Central memory CD4-positive, alpha-beta T cell (primary cell): ENCODE results near the gene TM9SF2.
"Not testable (repeated sequence)": the region's sequence is repeated elsewhere in the genome, so short reads cannot be mapped to it uniquely, and the experiment has no call there.

Experiments
- DNase-seq: peaks from one replicate; pipeline ENCODE4 v3.0.0; 2022
- total RNA-seq, 3 experiments: gene quantifications; one replicate each; lab custom pipeline; 2026; lab: John Stamatoyannopoulos, UW

The TM9SF2 gene, protein sequence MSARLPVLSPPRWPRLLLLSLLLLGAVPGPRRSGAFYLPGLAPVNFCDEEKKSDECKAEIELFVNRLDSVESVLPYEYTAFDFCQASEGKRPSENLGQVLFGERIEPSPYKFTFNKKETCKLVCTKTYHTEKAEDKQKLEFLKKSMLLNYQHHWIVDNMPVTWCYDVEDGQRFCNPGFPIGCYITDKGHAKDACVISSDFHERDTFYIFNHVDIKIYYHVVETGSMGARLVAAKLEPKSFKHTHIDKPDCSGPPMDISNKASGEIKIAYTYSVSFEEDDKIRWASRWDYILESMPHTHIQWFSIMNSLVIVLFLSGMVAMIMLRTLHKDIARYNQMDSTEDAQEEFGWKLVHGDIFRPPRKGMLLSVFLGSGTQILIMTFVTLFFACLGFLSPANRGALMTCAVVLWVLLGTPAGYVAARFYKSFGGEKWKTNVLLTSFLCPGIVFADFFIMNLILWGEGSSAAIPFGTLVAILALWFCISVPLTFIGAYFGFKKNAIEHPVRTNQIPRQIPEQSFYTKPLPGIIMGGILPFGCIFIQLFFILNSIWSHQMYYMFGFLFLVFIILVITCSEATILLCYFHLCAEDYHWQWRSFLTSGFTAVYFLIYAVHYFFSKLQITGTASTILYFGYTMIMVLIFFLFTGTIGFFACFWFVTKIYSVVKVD
- 98.4 to 207 (median 175) reads per million in 3 experiments for total RNA-seq

DNA sequence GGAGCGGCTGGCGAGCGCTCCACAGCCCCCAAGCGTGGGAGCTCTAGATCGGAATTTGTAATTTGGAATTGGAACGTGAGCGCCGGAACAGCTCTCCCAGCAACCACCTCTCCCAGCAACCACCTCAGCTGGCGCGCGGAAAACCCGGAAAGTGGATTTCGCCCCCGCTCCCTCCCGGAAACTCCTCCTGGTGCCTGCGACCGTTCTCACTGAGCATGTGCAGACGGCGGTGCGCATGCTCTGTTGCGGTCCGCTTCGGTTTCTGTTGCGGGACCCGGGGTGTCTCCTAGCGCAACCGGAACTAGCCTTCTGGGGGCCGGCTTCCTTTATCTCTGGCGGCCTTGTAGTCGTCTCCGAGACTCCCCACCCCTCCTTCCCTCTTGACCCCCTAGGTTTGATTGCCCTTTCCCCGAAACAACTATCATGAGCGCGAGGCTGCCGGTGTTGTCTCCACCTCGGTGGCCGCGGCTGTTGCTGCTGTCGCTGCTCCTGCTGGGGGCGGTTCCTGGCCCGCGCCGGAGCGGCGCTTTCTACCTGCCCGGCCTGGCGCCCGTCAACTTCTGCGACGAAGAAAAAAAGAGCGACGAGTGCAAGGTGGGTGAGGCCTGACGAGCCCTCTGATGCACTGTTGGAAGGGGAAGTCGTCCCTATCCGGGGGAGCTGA lies at the start of gene TM9SF2:
Gene TM9SF2, plus strand, starts transcription at position 289 of the 664 bp plus-strand sequence. Its CDS starts 135 bp downstream, at position 424.
- peak; percentile 96 for DNase-seq

DNA sequence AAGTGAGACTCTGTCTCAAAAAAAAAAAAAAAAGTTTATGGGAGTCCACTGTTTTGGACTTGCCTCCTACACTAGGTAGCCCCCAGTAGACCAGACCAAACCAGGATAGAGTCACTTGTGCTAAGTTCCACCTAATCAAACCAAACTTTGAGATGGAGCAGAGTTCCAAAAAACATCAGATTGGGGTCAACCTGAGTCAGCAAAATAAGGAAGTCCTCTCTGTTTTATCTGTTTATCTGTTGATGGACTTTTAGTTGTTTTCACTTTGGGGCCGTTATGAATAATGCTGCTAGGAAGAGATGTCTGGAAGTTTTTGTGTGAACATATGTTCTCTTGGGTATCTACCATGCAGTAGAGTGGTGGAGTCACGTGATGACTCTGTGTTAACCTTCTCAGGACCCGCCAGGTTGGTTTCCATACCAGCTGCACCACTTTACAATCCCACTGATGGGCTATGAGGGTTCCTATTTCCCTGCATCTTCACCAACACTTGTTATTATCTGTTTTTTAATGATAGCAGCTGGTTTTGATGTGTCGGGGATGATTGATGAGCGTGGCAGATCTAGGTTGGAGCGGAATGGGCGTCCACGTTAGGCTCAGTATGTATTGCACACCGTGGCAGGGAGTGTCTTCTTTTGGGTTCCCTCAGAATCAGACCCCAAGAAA lies 46.6 kb upstream of the TM9SF2 start:
- no peak for DNase-seq

DNA sequence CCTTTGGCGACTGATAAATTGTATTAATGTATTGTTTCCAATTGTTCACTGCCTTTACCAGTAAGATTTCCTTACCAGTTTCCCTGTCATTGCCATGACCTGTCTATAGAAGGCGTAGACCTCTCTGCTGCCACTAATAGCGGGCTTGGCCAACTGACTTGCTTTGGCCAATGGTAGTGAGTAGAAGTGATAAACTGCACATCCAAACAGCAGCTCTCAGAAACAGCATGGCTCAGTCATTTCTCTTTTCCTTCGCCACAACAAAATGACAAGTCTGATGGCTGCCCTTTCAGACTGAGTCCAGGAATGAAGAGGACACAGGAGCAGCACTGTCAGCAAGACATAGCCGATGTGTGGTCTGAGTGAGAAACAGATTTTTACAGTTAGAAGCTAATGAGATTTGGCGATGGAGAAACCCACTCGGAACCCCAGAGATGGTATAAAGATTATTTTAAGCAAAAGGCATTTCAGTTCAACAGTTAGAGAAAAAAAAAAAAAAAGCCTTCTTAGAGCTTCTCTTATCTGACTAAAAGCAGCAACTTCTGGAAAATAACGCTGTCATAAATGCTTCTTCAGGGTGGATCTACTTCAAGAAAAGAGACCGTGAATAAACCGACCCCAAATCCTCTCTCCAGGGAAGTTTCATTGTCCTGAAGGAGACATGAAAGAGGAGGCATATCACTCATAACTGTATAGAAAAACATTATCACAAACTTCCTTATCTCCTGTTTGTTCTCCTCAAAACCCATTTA lies 42.0 kb upstream of the TM9SF2 start:
- no peak for DNase-seq

DNA sequence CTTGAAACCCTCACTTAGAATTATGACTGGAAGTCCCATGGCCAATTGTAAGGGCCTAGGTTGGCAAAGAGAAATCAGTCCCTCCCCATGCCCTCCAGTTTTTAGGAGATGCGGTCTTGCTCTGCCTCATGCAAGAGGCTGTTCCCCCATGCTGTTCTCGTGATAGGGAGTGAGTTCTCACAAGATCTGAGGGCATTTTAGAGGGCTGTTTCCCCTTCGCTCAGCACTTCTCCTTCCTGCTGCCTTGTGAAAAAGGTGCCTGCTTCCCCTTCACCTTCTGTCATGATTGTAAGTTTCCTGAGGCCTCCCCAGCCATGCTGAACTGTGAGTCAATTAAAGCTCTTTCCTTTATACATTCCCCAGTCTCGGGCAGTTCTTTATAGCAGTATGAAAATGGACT lies 40.5 kb upstream of the TM9SF2 start:
- not testable (repeated sequence) for DNase-seq

DNA sequence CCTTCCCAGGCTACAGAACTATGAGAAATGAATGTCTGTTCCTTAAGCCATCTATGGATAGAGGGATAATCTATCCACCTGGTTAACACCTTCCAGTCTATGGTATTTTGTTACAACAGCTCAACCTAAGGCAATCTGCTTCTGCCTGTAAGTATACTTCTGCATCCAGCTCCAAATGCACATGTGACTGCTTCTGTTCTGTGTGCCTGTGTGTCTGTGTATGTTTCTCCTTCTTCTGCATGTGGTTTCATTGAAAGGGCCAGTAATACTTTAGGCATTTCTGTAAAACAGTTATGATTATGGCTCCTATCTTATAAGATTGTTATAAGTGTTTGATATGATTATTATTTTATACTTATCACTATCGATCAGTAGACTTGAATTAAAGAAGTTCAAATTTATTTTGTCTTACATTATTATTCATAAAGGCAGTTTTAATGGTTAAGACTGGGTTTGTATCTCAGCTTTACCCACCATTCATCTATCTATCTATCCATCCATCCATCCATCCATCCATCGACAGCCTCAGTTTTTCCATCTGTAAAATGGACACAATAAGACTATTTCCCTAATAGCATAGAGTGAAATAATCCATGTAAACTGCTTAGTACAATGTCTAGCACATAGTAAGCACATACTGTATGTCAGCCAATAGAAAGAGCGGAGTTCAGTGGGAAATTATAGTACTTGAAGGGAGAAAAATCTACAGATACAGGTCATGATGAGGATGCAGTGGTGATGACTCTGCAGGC lies 37.5 kb upstream of the TM9SF2 start:
- DNase-seq = no peak

DNA sequence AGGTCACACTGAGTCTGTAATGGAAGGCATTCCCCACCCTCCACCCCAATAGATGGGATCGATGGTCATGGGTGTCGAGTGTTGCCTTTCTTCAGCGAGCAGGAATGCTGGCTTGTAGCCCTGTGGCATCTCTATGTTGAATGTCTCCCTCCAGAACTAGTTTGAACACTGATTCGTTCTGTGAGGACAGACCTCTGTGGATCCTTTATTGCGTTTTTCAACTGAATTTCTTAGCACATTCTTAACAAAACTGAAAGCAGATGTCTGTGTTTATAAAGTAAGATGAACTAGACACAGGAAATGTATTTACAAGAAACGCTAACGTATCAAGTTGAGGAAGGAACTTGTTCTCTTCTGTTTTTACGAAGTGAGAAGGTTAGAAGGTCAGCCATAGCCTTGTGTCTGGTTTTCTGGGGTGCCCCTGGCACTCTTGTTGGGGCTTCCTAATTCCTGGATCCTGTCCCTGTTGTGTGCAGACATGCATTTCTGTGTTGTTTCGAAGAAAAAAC lies 36.8 kb upstream of the TM9SF2 start:
- DNase-seq = no peak

DNA sequence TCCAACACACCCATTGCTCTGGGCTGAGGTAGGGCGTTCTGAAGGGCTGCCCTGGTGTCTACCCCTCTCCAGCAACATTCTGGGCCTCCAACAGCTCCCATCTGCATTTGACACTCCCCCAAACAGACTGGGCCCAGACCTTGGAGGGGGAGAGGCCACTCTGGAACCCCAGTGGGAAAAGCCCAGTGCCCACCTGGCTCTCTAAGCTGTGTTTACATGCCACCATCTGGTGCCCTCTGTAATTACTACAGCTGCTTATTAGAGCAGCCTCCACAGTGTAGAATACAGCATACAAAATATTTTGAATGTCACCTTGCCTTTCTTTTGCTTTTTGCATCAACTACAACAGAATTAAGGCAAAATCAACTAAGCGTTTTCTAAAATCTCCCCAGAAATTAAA lies 35.8 kb upstream of the TM9SF2 start:
- no peak for DNase-seq

DNA sequence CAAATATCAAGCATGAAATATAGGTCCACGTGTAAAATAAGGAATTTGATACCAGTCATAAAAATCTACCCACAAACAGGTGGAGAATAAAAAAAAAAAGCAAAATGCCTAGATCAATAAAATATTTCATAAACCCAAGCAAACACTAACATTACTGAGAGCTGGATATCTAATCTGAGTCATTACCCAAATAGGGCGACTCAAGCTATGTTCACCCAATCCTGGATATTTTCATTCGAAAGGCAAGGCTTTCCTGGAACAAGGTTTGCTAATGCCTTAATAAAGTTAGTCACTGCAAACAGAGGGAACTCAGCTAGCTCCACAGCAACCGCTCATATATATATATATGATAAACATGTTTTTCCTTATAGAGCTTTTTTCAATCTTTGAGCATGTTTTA lies 33.5 kb upstream of the TM9SF2 start:
- no peak for DNase-seq

DNA sequence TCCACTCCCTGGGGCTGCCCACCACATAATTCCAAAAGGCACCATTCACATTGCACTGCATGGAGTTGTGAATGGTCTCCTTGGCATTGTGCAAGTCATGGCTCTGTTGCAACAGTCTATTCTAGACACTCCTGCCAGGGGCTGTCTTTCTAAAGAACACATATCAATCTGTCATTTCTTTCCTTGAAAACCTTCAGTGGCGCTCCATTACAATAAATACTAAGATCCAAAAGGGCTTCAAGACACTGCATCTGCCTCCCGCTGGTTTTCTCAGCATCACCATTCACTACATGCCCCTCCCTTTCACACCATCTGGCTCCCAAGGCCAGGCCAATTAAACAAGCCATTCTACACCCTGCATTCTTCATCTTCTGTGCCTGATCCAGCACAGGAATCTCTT lies 32.2 kb upstream of the TM9SF2 start:
- no peak for DNase-seq

DNA sequence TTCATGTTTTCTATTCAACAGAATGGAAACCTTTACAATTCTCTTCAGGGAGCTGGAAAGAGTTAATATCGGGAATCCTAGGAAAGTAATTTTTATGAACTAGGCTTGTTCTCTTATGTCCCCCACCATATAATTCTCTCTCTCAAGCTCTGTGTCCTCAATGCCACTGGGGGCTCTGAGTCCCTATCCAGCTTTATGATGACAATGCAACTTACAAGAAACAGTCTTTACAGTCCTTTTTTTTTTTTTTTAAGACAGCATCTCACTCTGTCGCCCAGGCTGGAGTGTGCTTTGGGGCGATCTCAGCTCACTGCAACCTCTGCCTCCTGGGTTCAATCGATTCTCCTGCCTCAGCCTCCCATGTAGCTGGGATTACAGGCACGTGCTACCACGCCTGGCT lies 31.2 kb upstream of the TM9SF2 start:
- no peak for DNase-seq

DNA sequence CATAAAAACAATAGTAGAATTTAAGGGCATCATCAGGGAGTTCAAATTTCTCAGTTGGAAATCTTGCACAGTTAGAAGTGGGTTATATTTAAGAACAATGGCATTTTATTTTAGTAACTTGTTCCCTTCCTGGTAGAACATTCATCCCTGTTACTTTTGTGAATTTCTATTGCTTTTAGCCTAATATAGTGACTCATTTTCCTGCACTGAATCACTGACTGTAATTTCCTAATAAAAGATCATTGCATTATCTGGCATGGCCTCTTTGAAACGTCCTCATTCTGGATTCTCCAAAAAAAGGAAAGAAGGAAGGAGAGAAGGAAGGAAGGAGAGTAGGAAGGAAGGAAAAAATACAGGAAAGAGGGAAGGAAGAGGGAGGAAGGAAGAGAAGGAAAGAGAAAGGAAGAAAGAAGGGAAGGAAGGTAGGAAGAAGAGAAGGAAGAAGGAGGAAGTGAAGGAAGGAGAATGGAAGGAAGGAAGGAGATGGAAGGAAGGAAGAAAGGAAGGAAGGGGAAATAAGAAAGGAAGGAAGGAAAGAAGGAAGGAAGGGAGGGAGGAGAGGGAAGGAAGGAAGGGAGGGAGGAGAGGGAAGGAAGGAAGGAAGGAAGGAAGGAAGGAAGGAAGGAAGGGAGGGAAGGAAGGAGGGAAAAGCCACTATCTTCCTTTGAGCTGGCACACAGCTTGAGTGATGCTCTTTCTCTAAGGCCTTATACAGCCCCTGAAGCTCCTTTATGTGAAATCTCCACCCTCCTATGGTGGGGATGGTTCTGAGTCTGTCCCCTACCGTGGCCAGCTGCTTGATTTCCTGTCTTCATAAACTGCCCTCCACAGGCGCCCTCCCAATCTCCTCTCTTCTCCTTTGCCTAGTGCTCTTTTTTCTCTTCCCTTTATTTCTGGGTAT lies 29.8 kb upstream of the TM9SF2 start:
- DNase-seq = no peak

DNA sequence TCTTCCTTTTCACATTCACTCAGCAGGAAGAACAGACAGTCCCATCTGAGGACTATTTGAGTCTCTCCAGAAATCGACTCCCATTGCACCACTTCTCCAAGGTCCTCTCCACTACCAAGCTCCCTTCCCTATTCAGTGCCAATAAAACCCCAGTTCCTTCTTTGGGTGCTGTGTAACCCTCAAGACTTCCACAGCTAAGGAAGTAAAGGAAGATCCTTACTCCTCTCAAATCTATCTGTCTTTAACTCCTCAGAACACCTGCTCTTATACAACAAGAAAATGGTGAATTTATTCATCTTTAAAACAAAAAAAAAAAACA lies 29.2 kb upstream of the TM9SF2 start:
- no peak for DNase-seq

DNA sequence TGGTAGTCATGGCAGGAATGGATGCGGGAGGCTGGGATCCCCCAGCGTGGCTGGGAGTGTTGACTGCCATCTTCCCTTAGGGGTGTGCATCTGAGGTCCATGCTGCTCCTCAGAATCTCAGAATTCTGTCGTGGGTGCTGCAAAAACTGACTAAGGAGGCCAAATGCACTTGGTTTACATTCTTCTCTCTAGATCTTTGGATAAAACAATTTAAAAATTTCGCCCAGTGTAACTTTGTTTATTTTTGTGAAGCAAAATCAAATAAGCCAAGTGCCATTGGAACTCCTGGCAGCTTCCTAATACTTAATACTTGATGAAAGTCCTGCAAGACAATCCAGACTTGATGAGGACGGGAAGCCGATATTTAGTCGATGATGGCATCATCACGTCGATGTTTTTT lies 27.8 kb upstream of the TM9SF2 start:
- no peak for DNase-seq

DNA sequence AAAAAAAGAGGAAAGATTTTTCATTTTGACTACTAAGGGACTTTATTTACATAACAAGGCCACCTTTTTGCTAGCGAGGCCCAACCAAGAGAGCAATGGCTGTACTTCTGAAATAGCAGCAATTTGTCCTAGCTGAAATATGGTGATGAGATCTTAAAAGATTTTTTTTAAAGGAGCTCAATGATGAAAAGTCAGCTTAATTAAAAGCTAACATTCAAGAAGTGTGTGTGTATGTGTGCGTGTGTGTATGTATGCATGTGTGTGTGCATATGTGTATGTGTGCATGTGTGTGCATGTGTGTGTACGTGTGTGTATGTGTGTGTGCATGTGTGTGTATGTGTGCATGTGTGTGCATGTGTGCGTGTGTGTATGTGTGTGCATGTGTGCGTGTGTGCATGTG lies 24.6 kb upstream of the TM9SF2 start:
- no peak for DNase-seq

DNA sequence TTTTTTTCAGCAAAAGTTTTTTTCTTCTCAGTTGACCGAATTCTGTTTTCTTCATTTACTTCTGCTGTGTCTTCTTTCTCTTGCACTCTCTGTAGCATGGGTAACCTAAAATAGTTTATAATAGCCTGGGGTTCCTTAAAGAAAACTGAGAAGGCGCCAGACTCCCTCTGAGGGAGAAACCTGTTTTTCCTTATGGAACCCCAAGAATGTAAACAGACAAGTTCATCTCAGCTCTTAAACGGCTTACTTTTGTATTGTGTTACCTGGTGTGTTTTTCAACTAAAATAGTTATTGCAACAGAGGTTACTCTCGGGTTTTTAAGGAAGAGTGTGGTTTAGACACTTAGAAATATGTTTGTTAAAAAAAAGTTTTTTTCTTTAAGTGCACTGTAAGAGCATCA lies 23.8 kb upstream of the TM9SF2 start:
- DNase-seq = no peak

DNA sequence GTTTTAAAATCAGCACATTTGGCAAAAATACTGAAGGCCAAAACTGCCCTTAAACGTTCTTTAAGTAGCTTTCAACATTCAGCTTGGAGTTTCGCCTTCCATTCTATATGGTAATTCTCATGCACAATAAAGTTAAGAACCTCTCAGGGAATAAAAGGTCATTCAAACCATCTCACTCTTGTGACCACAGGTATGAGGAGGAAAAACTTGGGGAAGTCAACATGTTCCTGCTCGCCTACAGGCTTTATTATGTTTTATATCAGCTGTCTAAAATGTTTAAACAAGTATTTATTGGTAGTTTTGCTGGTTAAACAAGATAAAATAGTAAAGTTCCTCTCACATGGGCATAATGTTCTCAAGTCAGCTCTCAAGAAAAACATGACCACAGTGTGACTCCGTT lies 19.9 kb upstream of the TM9SF2 start:
- no peak for DNase-seq

DNA sequence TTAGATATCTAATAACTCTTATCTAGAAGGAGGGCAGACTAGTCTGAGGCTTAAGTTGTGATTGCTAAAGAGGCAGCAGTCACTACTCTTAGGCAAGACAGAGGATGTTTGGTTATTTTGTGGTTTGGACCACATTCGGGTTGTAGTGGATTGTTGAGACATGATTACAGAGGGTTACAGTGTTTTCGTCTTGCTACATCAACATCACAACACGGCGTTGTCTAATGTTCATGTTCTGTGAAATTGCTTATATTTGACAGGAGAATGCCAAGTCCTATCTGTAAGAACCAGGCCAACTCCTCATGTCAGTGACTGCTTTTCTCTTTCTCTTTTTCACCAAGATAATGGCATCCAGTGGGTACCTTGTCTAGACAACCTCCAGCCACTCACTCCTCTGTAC lies 16.8 kb upstream of the TM9SF2 start:
- DNase-seq = no peak

DNA sequence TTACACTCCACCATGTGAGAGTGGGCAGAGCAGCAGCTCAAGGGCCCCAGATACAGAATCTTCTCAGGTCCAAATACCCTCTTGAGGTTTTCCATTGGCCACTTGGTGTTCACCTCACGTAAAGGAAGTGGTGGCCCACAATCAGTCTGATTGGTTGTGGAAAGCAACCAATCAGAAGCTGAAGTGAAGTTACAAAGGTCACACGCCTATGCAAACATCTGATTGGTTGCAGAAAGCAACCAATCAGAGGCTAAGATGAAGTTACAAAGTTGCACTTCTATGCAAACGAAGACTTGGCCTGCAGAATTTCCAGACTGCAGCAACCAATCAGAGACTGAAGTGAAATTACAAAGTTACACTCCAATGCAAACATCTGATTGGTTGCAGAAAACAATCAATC lies 14.3 kb upstream of the TM9SF2 start:
- DNase-seq = no peak

DNA sequence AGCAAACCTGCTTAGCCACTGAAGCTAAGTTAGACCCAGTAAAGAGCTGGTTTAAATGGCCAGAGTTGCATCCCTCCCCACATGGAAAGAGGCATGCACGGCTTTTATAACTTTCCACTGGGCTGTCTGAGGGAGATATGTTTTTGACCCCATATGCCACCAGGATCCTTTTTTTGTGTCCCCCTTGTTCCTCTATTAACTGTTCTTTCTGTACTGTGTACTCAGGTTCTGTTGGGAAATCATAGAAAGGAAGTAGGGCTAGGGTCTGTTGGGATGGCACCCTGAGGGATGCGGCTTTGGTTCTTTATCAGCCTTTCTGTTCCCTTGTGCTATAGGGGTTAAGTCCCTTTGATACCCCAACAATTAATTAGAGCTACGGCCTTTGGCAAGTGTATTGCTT lies 12.2 kb upstream of the TM9SF2 start:
- DNase-seq = no peak

DNA sequence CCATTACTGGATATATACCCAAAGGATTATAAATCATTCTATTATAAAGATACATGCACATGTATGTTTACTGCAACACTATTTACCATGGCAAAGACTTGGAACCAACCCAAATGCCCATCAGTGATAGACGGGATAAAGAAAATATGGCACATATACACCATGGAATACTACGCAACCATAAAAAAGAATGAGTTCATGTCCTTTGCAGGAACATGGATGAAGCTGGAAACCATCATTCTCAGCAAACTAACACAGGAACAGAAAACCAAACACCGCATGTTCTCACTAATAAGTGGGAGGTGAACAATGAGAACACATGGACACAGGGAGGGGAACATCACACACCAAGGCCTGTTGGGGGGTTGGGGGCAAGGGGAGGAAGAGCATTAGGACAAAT lies 9.5 kb upstream of the TM9SF2 start:
- not testable (repeated sequence) for DNase-seq
